Stimulated activated CD4-positive, alpha-beta T cell treated with anti-CD3 and anti-CD28 coated beads, Interleukin-15, amount 100 ng/mL, for 48 hours (primary cell): ENCODE measurements around the gene FOXP1.

Experiments
- DNase-seq, 2 donors: peaks; one replicate each; pipeline ENCODE4 v3.0.0-alpha.2; 2020; ENCODE audit warnings: low read depth in 2 of 2

FOXP1 gene

GRCh38 chr3:71127052-71127831, 456.3 kb downstream of the FOXP1 start:
- DNase-seq, result no peak

GRCh38 chr3:71125738-71126137, 457.8 kb downstream of the FOXP1 start:
- no peak for DNase-seq

- DNase-seq, result no peak
Measured at GRCh38 chr3:71124048-71124447, 459.5 kb downstream of the FOXP1 start.

GRCh38 chr3:71122641-71123040, 460.9 kb downstream of the FOXP1 start:
- DNase-seq, result no peak

GRCh38 chr3:71121429-71122167, 461.9 kb downstream of the FOXP1 start:
- no peak for DNase-seq

GRCh38 chr3:71120012-71120411, 463.5 kb downstream of the FOXP1 start:
- DNase-seq, result no peak

- no peak for DNase-seq
Measured at GRCh38 chr3:71119171-71119570, 464.4 kb downstream of the FOXP1 start.

GRCh38 chr3:71118436-71118835, 465.1 kb downstream of the FOXP1 start:
- DNase-seq, result no peak

- DNase-seq, result no peak
Measured at GRCh38 chr3:71117572-71118247, 465.8 kb downstream of the FOXP1 start.

- no peak for DNase-seq
Measured at GRCh38 chr3:71114610-71115009, 468.9 kb downstream of the FOXP1 start.

GRCh38 chr3:71112576-71112975, 471.0 kb downstream of the FOXP1 start:
- no peak for DNase-seq

GRCh38 chr3:71111784-71112440, 471.6 kb downstream of the FOXP1 start:
- DNase-seq, result no peak

- no peak for DNase-seq
Measured at GRCh38 chr3:71110385-71111222, 472.9 kb downstream of the FOXP1 start.

- DNase-seq, result no peak
Measured at GRCh38 chr3:71109977-71110285, 473.6 kb downstream of the FOXP1 start.

- DNase-seq, result no peak
Measured at GRCh38 chr3:71109241-71109976, 474.1 kb downstream of the FOXP1 start.

- DNase-seq, result no peak
Measured at GRCh38 chr3:71107926-71108325, 475.6 kb downstream of the FOXP1 start.

GRCh38 chr3:71104976-71105375, 478.6 kb downstream of the FOXP1 start:
- no peak for DNase-seq

GRCh38 chr3:71104556-71104955, 479.0 kb downstream of the FOXP1 start:
- DNase-seq, result no peak

GRCh38 chr3:71104121-71104541, 479.4 kb downstream of the FOXP1 start:
- no peak for DNase-seq

- DNase-seq, result no peak
Measured at GRCh38 chr3:71103430-71103921, 480.1 kb downstream of the FOXP1 start.
